HUES6 (cell line): ENCODE measurements around the gene FXYD2.
"Not testable (repeated sequence)": the region's sequence is repeated elsewhere in the genome, so short reads cannot be mapped to it uniquely, and the experiment has no call there.

ENCODE experiments used
- H3K27ac ChIP-seq: 2 replicates; pipeline ENCODE4 v1.7.0; 2013; ENCODE audit warnings: low read depth, mild to moderate bottlenecking, low read length, inconsistent platforms
- H3K27me3 ChIP-seq: 2 replicates; pipeline ENCODE4 v1.6.1; 2013; ENCODE audit warnings: low read length; ENCODE audit not compliant: control insufficient read depth, insufficient read depth
- H3K36me3 ChIP-seq: 2 replicates; pipeline ENCODE4 v1.6.1; 2013; ENCODE audit warnings: low read length; ENCODE audit not compliant: control insufficient read depth, insufficient read depth
- H3K4me1 ChIP-seq: 2 replicates; pipeline ENCODE4 v1.6.1; 2013; ENCODE audit warnings: low read length; ENCODE audit not compliant: control insufficient read depth, insufficient read depth
- H3K4me3 ChIP-seq: 2 replicates; pipeline ENCODE4 v1.5.1; 2013; ENCODE audit warnings: low read depth, low read length
- H3K9ac ChIP-seq: one replicate; pipeline ENCODE4 v1.6.1; 2013; ENCODE audit warnings: mild to moderate bottlenecking, low read length
- H3K9me3 ChIP-seq: 2 replicates; pipeline ENCODE4 v1.6.1; 2013; ENCODE audit warnings: low read depth, low read length; ENCODE audit not compliant: control insufficient read depth, insufficient read depth

FXYD2 gene

GRCh38 chr11:117818041-117818873 lies 6.3 kb downstream of the FXYD2 start:
- H3K9ac ChIP-seq, result no peak overlapping the region
- no peaks in the 10 kb centered on the region for H3K36me3 ChIP-seq
- peaks cover 72% of the 10 kb centered on the region for H3K4me1 ChIP-seq
- H3K27ac ChIP-seq, result no peak overlapping the region; the same call in 1 of the 2 replicates
- H3K27me3 ChIP-seq, result no peaks in the 10 kb centered on the region
- no peaks in the 10 kb centered on the region for H3K9me3 ChIP-seq
- H3K4me3 ChIP-seq, result no peak overlapping the region

GRCh38 chr11:117817368-117818040 lies 7.0 kb downstream of the FXYD2 start:
- Histone ChIP-seq H3K4me1 (peaks cover 65% of the 10 kb centered on the region), H3K36me3 (no peaks in the 10 kb centered on the region), H3K4me3 (peak overlapping the region; percentile 49), H3K27me3 (no peaks in the 10 kb centered on the region), H3K9ac (peak overlapping the region; percentile 56), H3K9me3 (no peaks in the 10 kb centered on the region), H3K27ac (peak overlapping the region; percentile 37; the same call in 1 of the 2 replicates)

- Histone ChIP-seq H3K9ac (peak overlapping the region; percentile 56), H3K4me3 (peak overlapping the region; percentile 49), H3K36me3 (no peaks in the 10 kb centered on the region), H3K4me1 (peaks cover 61% of the 10 kb centered on the region), H3K27ac (peak overlapping the region; percentile 37; the same call in 1 of the 2 replicates), H3K27me3 (no peaks in the 10 kb centered on the region), H3K9me3 (no peaks in the 10 kb centered on the region)
Observed at GRCh38 chr11:117816846-117817367, 7.6 kb downstream of the FXYD2 start.

- peak overlapping the region; percentile 56 for H3K9ac ChIP-seq
- H3K4me1 ChIP-seq, result peaks cover 61% of the 10 kb centered on the region
- no peaks in the 10 kb centered on the region for H3K27me3 ChIP-seq
- peak overlapping the region; percentile 59; the same call in 1 of the 2 replicates for H3K27ac ChIP-seq
- H3K9me3 ChIP-seq, result no peaks in the 10 kb centered on the region
- H3K4me3 ChIP-seq, result peak overlapping the region; percentile 49; the same call in 1 of the 2 replicates
- H3K36me3 ChIP-seq, result no peaks in the 10 kb centered on the region
Observed at GRCh38 chr11:117816151-117816741, 8.3 kb downstream of the FXYD2 start.

- no peaks in the 10 kb centered on the region for H3K27me3 ChIP-seq
- H3K9me3 ChIP-seq, result no peaks in the 10 kb centered on the region
- H3K27ac ChIP-seq, result no peak overlapping the region; the same call in 1 of the 2 replicates
- H3K4me3 ChIP-seq, result no peak overlapping the region
- H3K9ac ChIP-seq, result peak overlapping the region; percentile 16
- H3K4me1 ChIP-seq, result peaks cover 63% of the 10 kb centered on the region
- no peaks in the 10 kb centered on the region for H3K36me3 ChIP-seq
Observed at GRCh38 chr11:117815262-117815803, 9.2 kb downstream of the FXYD2 start.

GRCh38 chr11:117814766-117815261 lies 9.7 kb downstream of the FXYD2 start:
- Histone ChIP-seq H3K4me3 (no peak overlapping the region), H3K27me3 (no peaks in the 10 kb centered on the region), H3K4me1 (peaks cover 58% of the 10 kb centered on the region), H3K9me3 (no peaks in the 10 kb centered on the region), H3K9ac (peak overlapping the region; percentile 46), H3K27ac (no peak overlapping the region; the same call in 1 of the 2 replicates), H3K36me3 (no peaks in the 10 kb centered on the region)

- Histone ChIP-seq H3K27ac (no peak overlapping the region; the same call in 1 of the 2 replicates), H3K36me3 (no peaks in the 10 kb centered on the region), H3K4me1 (peaks cover 58% of the 10 kb centered on the region), H3K9me3 (no peaks in the 10 kb centered on the region), H3K4me3 (no peak overlapping the region), H3K9ac (peak overlapping the region; percentile 46), H3K27me3 (no peaks in the 10 kb centered on the region)
Observed at GRCh38 chr11:117814204-117814765, 10.3 kb downstream of the FXYD2 start.

GRCh38 chr11:117810056-117810451 lies 14.5 kb downstream of the FXYD2 start:
- not testable (repeated sequence) for H3K4me3 ChIP-seq, H3K27me3 ChIP-seq, H3K36me3 ChIP-seq, H3K27ac ChIP-seq, H3K9me3 ChIP-seq, H3K9ac ChIP-seq
- H3K4me1 ChIP-seq, result peaks cover 27% of the 10 kb centered on the region

GRCh38 chr11:117809236-117810055 lies 15.1 kb downstream of the FXYD2 start:
- Histone ChIP-seq H3K9me3 (no peaks in the 10 kb centered on the region), H3K4me3 (no peak overlapping the region), H3K27ac (no peak overlapping the region), H3K4me1 (peaks cover 21% of the 10 kb centered on the region), H3K27me3 (0 out of 2 replicates have a peak, but pooled peaks cover 8% of the 10 kb centered on the region), H3K9ac (no peak overlapping the region), H3K36me3 (no peaks in the 10 kb centered on the region)
